ENCODE results near the gene ANXA5. TPM values are rescaled to one million over a fixed set of nuclear protein-coding genes. Genes with fewer than 3 reads are reported as not detected.

Gene ANXA5
- total and polyA plus RNA-seq, 2 donors (not counting 1 experiment from before 2014, with no cell fraction given), result 602 to 2,025 TPM

DNA sequence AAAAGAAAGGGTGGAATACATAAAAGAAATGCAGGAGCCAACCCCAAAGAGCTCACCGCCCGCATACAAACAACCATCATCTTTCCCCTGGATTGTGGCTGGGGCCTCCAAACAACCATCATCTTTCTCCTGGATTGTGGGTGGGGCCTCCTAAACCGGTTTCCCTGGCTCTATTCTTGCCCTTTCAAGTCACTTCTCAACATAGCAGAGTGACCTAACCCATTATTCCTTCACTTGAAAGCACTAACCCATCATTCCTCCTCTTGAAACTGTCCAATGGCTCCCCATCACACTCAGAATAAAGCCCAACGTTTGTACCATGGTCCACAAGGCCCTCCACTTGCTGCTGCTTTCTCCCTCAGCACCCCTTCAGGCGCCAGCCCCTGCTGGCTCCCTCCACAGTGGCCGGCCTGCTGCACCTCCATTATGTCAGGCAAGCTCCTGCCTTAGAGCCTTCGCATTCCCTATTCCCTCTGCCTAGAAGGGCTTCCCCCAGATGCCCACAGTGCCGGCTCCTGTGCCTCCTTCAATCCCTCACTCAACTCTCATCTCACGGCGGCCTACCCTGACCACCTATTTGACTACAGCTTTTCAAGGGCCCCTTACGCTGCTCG is 44.1 kb upstream of the ANXA5 start:
- no peaks in the 10 kb centered on the region for H3K9me3 ChIP-seq (ENCODE audit: control insufficient read depth, insufficient read depth, low read depth, low read length)
- H3K27ac ChIP-seq (ENCODE audit: insufficient read depth, low read length), result no peak overlapping the region
- TF ChIP-seq, protein P1, sequence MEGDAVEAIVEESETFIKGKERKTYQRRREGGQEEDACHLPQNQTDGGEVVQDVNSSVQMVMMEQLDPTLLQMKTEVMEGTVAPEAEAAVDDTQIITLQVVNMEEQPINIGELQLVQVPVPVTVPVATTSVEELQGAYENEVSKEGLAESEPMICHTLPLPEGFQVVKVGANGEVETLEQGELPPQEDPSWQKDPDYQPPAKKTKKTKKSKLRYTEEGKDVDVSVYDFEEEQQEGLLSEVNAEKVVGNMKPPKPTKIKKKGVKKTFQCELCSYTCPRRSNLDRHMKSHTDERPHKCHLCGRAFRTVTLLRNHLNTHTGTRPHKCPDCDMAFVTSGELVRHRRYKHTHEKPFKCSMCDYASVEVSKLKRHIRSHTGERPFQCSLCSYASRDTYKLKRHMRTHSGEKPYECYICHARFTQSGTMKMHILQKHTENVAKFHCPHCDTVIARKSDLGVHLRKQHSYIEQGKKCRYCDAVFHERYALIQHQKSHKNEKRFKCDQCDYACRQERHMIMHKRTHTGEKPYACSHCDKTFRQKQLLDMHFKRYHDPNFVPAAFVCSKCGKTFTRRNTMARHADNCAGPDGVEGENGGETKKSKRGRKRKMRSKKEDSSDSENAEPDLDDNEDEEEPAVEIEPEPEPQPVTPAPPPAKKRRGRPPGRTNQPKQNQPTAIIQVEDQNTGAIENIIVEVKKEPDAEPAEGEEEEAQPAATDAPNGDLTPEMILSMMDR (conservative IDR thresholded peaks at IDR 0.05 in 1 of 2, IDR thresholded peaks at IDR 0.05 in 1 of 2; ENCODE audit: low read depth in 1 of 2, low read length in 2 of 2), result no peak
- no peak for TF ChIP-seq EZH2 (IDR thresholded peaks at IDR 0.05; ENCODE audit: low read length, missing control alignments)
- DNase-seq (ENCODE audit: low read depth in 2 of 2), result no peak
- H3K4me2 ChIP-seq (ENCODE audit: extremely low read depth, insufficient read depth, low read length), result no peak overlapping the region
- no peak overlapping the region for H2AFZ ChIP-seq (ENCODE audit: low read length)
- H3K36me3 ChIP-seq (ENCODE audit: control insufficient read depth, insufficient read depth, low read length), result no peaks in the 10 kb centered on the region
- no peaks in the 10 kb centered on the region for H3K4me1 ChIP-seq (ENCODE audit: control insufficient read depth, extremely low read depth, insufficient read depth, low read length)
- no peaks in the 10 kb centered on the region for H4K20me1 ChIP-seq (ENCODE audit: control insufficient read depth, extremely low read depth, insufficient read depth, low read length)
- no peak overlapping the region for H3K4me3 ChIP-seq (replicated peaks in 1 of 4; ENCODE audit: control extremely low read depth in 1 of 4, insufficient read depth in 1 of 4, low read depth in 3 of 4, low read length in 4 of 4)
- no peaks in the 10 kb centered on the region for H3K27me3 ChIP-seq (ENCODE audit: control insufficient read depth, insufficient read depth, low read length)
- H3K9ac ChIP-seq (ENCODE audit: insufficient read depth, low read length), result no peak overlapping the region
- H3K79me2 ChIP-seq (ENCODE audit: control insufficient read depth, insufficient read depth, low read length), result no peaks in the 10 kb centered on the region

DNA sequence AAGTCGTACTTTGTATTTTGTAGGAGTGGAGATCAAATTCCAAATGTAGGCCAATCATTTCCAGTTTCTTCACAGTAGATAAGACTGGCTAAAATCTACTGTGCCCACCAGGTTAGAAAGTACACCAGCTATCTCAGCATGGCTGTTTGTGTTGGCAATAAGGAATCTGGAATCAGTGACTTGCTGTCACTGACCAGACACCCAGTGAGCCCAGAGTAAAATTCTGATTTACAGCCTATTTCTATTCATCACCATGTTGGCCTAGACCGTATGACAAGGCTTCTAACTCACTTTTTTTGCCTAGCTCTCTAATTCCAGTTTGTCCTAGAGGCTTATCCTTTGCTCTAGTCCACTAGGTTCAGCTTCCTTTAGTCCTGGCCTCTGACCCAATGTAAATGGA is 42.8 kb upstream of the ANXA5 start:
- Histone ChIP-seq H3K4me2 (ENCODE audit: extremely low read depth, insufficient read depth, low read length) (peak overlapping the region; percentile 40), H3K9me3 (ENCODE audit: control insufficient read depth, insufficient read depth, low read depth, low read length) (no peaks in the 10 kb centered on the region), H3K36me3 (ENCODE audit: control insufficient read depth, insufficient read depth, low read length) (no peaks in the 10 kb centered on the region), H3K9ac (ENCODE audit: insufficient read depth, low read length) (no peak overlapping the region), H3K4me3 (replicated peaks in 1 of 4; ENCODE audit: control extremely low read depth in 1 of 4, insufficient read depth in 1 of 4, low read depth in 3 of 4, low read length in 4 of 4) (no peak overlapping the region), H3K79me2 (ENCODE audit: control insufficient read depth, insufficient read depth, low read length) (no peaks in the 10 kb centered on the region), H3K4me1 (ENCODE audit: control insufficient read depth, extremely low read depth, insufficient read depth, low read length) (no peaks in the 10 kb centered on the region), H3K27me3 (ENCODE audit: control insufficient read depth, insufficient read depth, low read length) (no peaks in the 10 kb centered on the region), H4K20me1 (ENCODE audit: control insufficient read depth, extremely low read depth, insufficient read depth, low read length) (no peaks in the 10 kb centered on the region), H3K27ac (ENCODE audit: insufficient read depth, low read length) (no peak overlapping the region), H2AFZ (ENCODE audit: low read length) (peak overlapping the region; percentile 41)
- no peak for TF ChIP-seq EZH2 (IDR thresholded peaks at IDR 0.05; ENCODE audit: low read length, missing control alignments)
- TF ChIP-seq, protein P1 (conservative IDR thresholded peaks at IDR 0.05 in 1 of 2, IDR thresholded peaks at IDR 0.05 in 1 of 2; ENCODE audit: low read depth in 1 of 2, low read length in 2 of 2), result no peak
- DNase-seq (ENCODE audit: low read depth in 2 of 2), result peak in 1 of 2 donors; percentile 8

DNA sequence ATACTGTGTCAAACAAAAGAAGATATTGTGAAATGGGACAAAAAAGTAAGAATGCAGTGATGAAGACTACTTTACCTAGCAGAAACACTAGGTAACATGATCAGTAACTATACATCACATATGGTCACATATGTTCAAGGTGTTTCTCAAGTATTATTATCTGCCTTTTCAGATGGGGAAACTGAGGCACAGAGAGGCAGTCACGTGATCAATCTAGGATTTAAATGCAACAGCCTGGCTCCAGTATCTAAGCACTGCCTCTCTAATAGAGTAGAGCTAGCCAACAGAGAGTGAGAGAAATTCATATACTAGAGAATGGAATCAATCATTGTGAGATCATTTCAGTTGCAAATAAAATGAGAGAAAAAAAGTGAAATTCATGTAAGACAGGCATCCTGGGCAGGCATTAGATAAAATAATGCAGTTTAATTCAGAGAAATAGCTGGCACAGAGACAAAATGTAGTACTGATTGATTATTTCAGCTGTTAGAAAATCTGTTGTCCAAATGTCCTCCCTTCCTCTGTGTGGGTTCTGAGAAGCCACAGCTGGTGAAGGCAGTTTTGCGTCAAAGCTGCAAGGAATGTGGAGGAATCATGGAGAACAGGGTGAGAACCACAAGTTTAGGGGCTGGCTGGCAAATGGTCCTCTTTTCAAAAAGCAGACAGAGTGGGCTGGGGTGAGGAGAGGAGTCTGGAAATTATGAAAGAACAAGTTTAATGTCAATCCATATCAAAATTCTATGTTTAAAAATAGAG is 42.2 kb upstream of the ANXA5 start:
- no peak overlapping the region for H2AFZ ChIP-seq (ENCODE audit: low read length)

More for the DNA sequence above, 42.2 kb upstream of the ANXA5 start:
- Histone ChIP-seq H3K4me2 (ENCODE audit: extremely low read depth, insufficient read depth, low read length) (peak overlapping the region; percentile 40), H3K79me2 (ENCODE audit: control insufficient read depth, insufficient read depth, low read length) (no peaks in the 10 kb centered on the region), H3K27me3 (ENCODE audit: control insufficient read depth, insufficient read depth, low read length) (no peaks in the 10 kb centered on the region), H3K9ac (ENCODE audit: insufficient read depth, low read length) (no peak overlapping the region), H3K27ac (ENCODE audit: insufficient read depth, low read length) (no peak overlapping the region), H3K4me1 (ENCODE audit: control insufficient read depth, extremely low read depth, insufficient read depth, low read length) (no peaks in the 10 kb centered on the region), H4K20me1 (ENCODE audit: control insufficient read depth, extremely low read depth, insufficient read depth, low read length) (no peaks in the 10 kb centered on the region), H3K9me3 (ENCODE audit: control insufficient read depth, insufficient read depth, low read depth, low read length) (no peaks in the 10 kb centered on the region), H3K4me3 (replicated peaks in 1 of 4; ENCODE audit: control extremely low read depth in 1 of 4, insufficient read depth in 1 of 4, low read depth in 3 of 4, low read length in 4 of 4) (no peak overlapping the region), H3K36me3 (ENCODE audit: control insufficient read depth, insufficient read depth, low read length) (no peaks in the 10 kb centered on the region)
- peak; percentile 79 to 92 for DNase-seq (ENCODE audit: low read depth in 2 of 2)
- no peak for TF ChIP-seq EZH2 (IDR thresholded peaks at IDR 0.05; ENCODE audit: low read length, missing control alignments)
- TF ChIP-seq, protein P1 (conservative IDR thresholded peaks at IDR 0.05 in 1 of 2, IDR thresholded peaks at IDR 0.05 in 1 of 2; ENCODE audit: low read depth in 1 of 2, low read length in 2 of 2), result no peak
